Fibroblast of lung (primary cell): ENCODE results near the gene FAM167B. TPM values are rescaled to one million over a fixed set of nuclear protein-coding genes. Genes with fewer than 3 reads are reported as not detected.
A peak's percentile ranks its signal among the peaks of the same experiment; 100 is the strongest.

Experiments used
- DNase-seq, 2 donors: peaks; one replicate each; pipeline versions ENCODE4 v3.0.0 to v3.0.0-alpha.2; 2010; ENCODE audit warnings: low read depth in 2 of 2
- H2AFZ ChIP-seq: 2 replicates; pipeline ENCODE4 v1.5.1; 2012; ENCODE audit warnings: low read length, control low read depth, inconsistent platforms
- H3K27ac ChIP-seq: 2 replicates; pipeline ENCODE4 v1.5.1; 2011; ENCODE audit warnings: low read length, control low read depth; ENCODE audit not compliant: insufficient read depth
- H3K27me3 ChIP-seq: 2 replicates; pipeline ENCODE4 v1.5.1; 2011; ENCODE audit warnings: mild to moderate bottlenecking, low read length; ENCODE audit not compliant: control insufficient read depth, insufficient read depth
- H3K36me3 ChIP-seq: 2 replicates; pipeline ENCODE4 v1.5.1; 2011; ENCODE audit warnings: low read length; ENCODE audit not compliant: control insufficient read depth, insufficient read depth
- H3K4me1 ChIP-seq: 2 replicates; pipeline ENCODE4 v1.5.1; 2011; ENCODE audit warnings: low read length; ENCODE audit not compliant: control insufficient read depth, insufficient read depth; ENCODE audit errors: extremely low read depth
- H3K4me2 ChIP-seq: 2 replicates; pipeline ENCODE4 v1.5.1; 2011; ENCODE audit warnings: low read length, control low read depth; ENCODE audit not compliant: insufficient read depth; ENCODE audit errors: extremely low read depth
- H3K4me3 ChIP-seq, 4 experiments: fragments of 200-600 bp in 1 of 4; sonication (generic) in 1 of 4; replicated peaks in 1 of 4; 2 replicates each; pipeline ENCODE4 v1.5.1; 2011 to 2016; ENCODE audit warnings: low read length in 4 of 4, low read depth in 3 of 4, mild to moderate bottlenecking in 3 of 4, control low read depth in 2 of 4, inconsistent platforms in 1 of 4, mixed read lengths in 1 of 4; ENCODE audit not compliant: insufficient read depth in 1 of 4; ENCODE audit errors: control extremely low read depth in 1 of 4
- H3K79me2 ChIP-seq: 2 replicates; pipeline ENCODE4 v1.5.1; 2012; ENCODE audit warnings: mild to moderate bottlenecking, low read length, inconsistent platforms; ENCODE audit not compliant: control insufficient read depth, insufficient read depth
- H3K9ac ChIP-seq: 2 replicates; pipeline ENCODE4 v1.5.1; 2011; ENCODE audit warnings: mild to moderate bottlenecking, low read length, control low read depth; ENCODE audit not compliant: insufficient read depth
- H3K9me3 ChIP-seq: 2 replicates; pipeline ENCODE4 v1.5.1; 2012; ENCODE audit warnings: low read depth, low read length; ENCODE audit not compliant: control insufficient read depth, insufficient read depth
- H4K20me1 ChIP-seq: 2 replicates; pipeline ENCODE4 v1.5.1; 2011; ENCODE audit warnings: low read length; ENCODE audit not compliant: control insufficient read depth, insufficient read depth; ENCODE audit errors: extremely low read depth
- CTCF ChIP-seq, 2 donors: IDR thresholded peaks in 1 of 2; conservative IDR thresholded peaks in 1 of 2; 1 replicate in 1 of 2; 2 replicates in 1 of 2; pipeline ENCODE4 v1.5.1; 2011 to 2012; ENCODE audit warnings: low read length in 2 of 2, control low read depth in 1 of 2, inconsistent platforms in 1 of 2, low read depth in 1 of 2, mild to moderate bottlenecking in 1 of 2
- EZH2 ChIP-seq: IDR thresholded peaks from 2 replicates; pipeline ENCODE4 v1.5.1; 2012; ENCODE audit warnings: low read length, control low read depth, mild to moderate bottlenecking; ENCODE audit errors: missing control alignments
- polyA plus RNA-seq, 2 donors: library from polyadenylated mRNA; depleted of rRNA in 1 of 2; stranded (reverse) in 1 of 2; unstranded in 1 of 2; fragments of >200 nt; gene quantifications; 2 replicates each; pipeline ENCODE4 v1.2.1, GENCODE V29; 2011 to 2012; ENCODE audit warnings: missing spikeins in 1 of 2
- total RNA-seq: library from RNA; depleted of rRNA; stranded (reverse); fragments of >200 nt; gene quantifications from 2 replicates; pipeline ENCODE4 v1.2.1, GENCODE V29; 2014

FAM167B gene
- total and polyA plus RNA-seq, 2 donors (not counting 1 experiment from before 2014, with no cell fraction given) = 1.3 to 2.1 TPM

GRCh38 chr1:32201011-32201855 lies 45.8 kb upstream of the FAM167B start:
- peak overlapping the region; percentile 22 for H2AFZ ChIP-seq
- peaks cover 9% of the 10 kb centered on the region for H3K36me3 ChIP-seq
- no peaks in the 10 kb centered on the region for H3K9me3 ChIP-seq
- H3K4me2 ChIP-seq = peak overlapping the region; percentile 87
- peak overlapping the region; percentile 99 for H3K27ac ChIP-seq
- H4K20me1 ChIP-seq = no peaks in the 10 kb centered on the region
- H3K9ac ChIP-seq = peak overlapping the region; percentile 88
- TF ChIP-seq CTCF (conservative IDR thresholded peaks at IDR 0.05 in 1 of 2, IDR thresholded peaks at IDR 0.05 in 1 of 2; ENCODE audit: low read depth in 1 of 2, low read length in 2 of 2) (no peak), EZH2 (no peak)
- peak overlapping the region; percentile 66 to 88 (median 82) for H3K4me3 ChIP-seq
- peaks cover 20% of the 10 kb centered on the region for H3K4me1 ChIP-seq
- DNase-seq = peak; percentile 46 to 52
- H3K27me3 ChIP-seq = no peaks in the 10 kb centered on the region
- no peaks in the 10 kb centered on the region for H3K79me2 ChIP-seq

- peak overlapping the region; percentile 91 for H3K9ac ChIP-seq
- DNase-seq = no peak
- no peaks in the 10 kb centered on the region for H3K27me3 ChIP-seq
- H3K4me1 ChIP-seq = peaks cover 8% of the 10 kb centered on the region
- TF ChIP-seq CTCF (conservative IDR thresholded peaks at IDR 0.05 in 1 of 2, IDR thresholded peaks at IDR 0.05 in 1 of 2; ENCODE audit: low read depth in 1 of 2, low read length in 2 of 2) = no peak
- TF ChIP-seq EZH2 = no peak
- no peaks in the 10 kb centered on the region for H3K36me3 ChIP-seq
- H3K9me3 ChIP-seq = no peaks in the 10 kb centered on the region
- H3K79me2 ChIP-seq = no peaks in the 10 kb centered on the region
- no peaks in the 10 kb centered on the region for H4K20me1 ChIP-seq
- H3K4me2 ChIP-seq = peak overlapping the region; percentile 99
- H3K27ac ChIP-seq = peak overlapping the region; percentile 90
- peak overlapping the region; percentile 56 for H2AFZ ChIP-seq
- peak overlapping the region; percentile 76 to 87 (median 82) for H3K4me3 ChIP-seq
These were observed 42.1 kb upstream of the FAM167B start for GRCh38 chr1:32204943-32205361.

GRCh38 chr1:32205401-32206370 lies 41.3 kb upstream of the FAM167B start, which contains the start of gene IQCC:
IQCC (plus strand) TSS chr1:32205671; CDS start chr1:32205682, 11 bp downstream.
- peak; percentile 74 to 77 for DNase-seq
- H3K36me3 ChIP-seq = no peaks in the 10 kb centered on the region
- no peaks in the 10 kb centered on the region for H4K20me1 ChIP-seq
- H3K27me3 ChIP-seq = no peaks in the 10 kb centered on the region
- peak within 1 kb of the TSS; percentile 91 for H3K9ac ChIP-seq
- H3K4me3 ChIP-seq = peak within 1 kb of the TSS; percentile 76 to 87 (median 82)
- peak within 1 kb of the TSS; percentile 90 for H3K27ac ChIP-seq
- H3K79me2 ChIP-seq = no peaks in the 10 kb centered on the region
- H3K9me3 ChIP-seq = no peaks in the 10 kb centered on the region
- H3K4me1 ChIP-seq = peaks cover 6% of the 10 kb centered on the region
- TF ChIP-seq CTCF (conservative IDR thresholded peaks at IDR 0.05 in 1 of 2, IDR thresholded peaks at IDR 0.05 in 1 of 2; ENCODE audit: low read depth in 1 of 2, low read length in 2 of 2) (no peak), EZH2 (no peak)
- H3K4me2 ChIP-seq = peak within 1 kb of the TSS; percentile 99
- peak within 1 kb of the TSS; percentile 70 for H2AFZ ChIP-seq
